GM12872 (cell line): ENCODE measurements around the gene RAPGEF1.

Experiments used
- CTCF ChIP-seq: IDR thresholded peaks from 3 replicates; pipeline ENCODE4 v1.5.1; 2011; ENCODE audit warnings: low read depth, mild to moderate bottlenecking, low read length, moderate library complexity; ENCODE audit not compliant: insufficient read depth

The RAPGEF1 gene

GRCh38 chr9:131668057-131668438 is 71.8 kb downstream of the RAPGEF1 start:
- no peak for TF ChIP-seq CTCF

GRCh38 chr9:131667576-131667975 is 72.3 kb downstream of the RAPGEF1 start:
- no peak for TF ChIP-seq CTCF

- TF ChIP-seq CTCF, result no peak
These were observed 73.1 kb downstream of the RAPGEF1 start for GRCh38 chr9:131666774-131667173.

GRCh38 chr9:131666029-131666428 is 73.8 kb downstream of the RAPGEF1 start:
- TF ChIP-seq CTCF, result no peak

GRCh38 chr9:131663288-131663687 is 76.6 kb downstream of the RAPGEF1 start:
- TF ChIP-seq CTCF, result no peak

GRCh38 chr9:131661568-131662288 is 78.1 kb downstream of the RAPGEF1 start:
- TF ChIP-seq CTCF, result no peak

GRCh38 chr9:131660466-131661405 is 79.1 kb downstream of the RAPGEF1 start:
- no peak for TF ChIP-seq CTCF
